OCI-LY3 (cell line): ENCODE measurements around the gene MOB3B.

Source experiments
- H2AFZ ChIP-seq: fragments of 200-600, 300-600 bp; shearing (Covaris generic); 2 replicates; pipeline ENCODE4 v1.6.0; 2014; ENCODE audit warnings: antibody characterized with exemption, low read depth, low read length
- H3K27ac ChIP-seq: fragments of 200-600, 300-600 bp; sonication (generic); 2 replicates; pipeline ENCODE4 v1.5.1; 2014; ENCODE audit warnings: mild to moderate bottlenecking, low read length, moderate library complexity, mixed read lengths
- H3K27me3 ChIP-seq: fragments of 200-600, 300-600 bp; sonication (generic); 2 replicates; pipeline ENCODE4 v1.6.1; 2014; ENCODE audit warnings: low read depth, low read length, mixed read lengths
- H3K36me3 ChIP-seq: fragments of 200-600, 300-600 bp; sonication (generic); replicated peaks from 2 replicates; pipeline ENCODE3; 2014; ENCODE audit warnings: low read depth, low read length, mixed read lengths
- H3K4me1 ChIP-seq: fragments of 300-600, 200-600 bp; sonication (generic); 2 replicates; pipeline ENCODE4 v1.6.1; 2014; ENCODE audit warnings: low read length, mixed read lengths
- H3K4me2 ChIP-seq: fragments of 200-600, 300-600 bp; sonication (generic); 2 replicates; pipeline ENCODE4 v1.6.1; 2014; ENCODE audit warnings: low read length, mixed read lengths
- H3K4me3 ChIP-seq: fragments of 300-600, 200-600 bp; sonication (generic); 2 replicates; pipeline ENCODE4 v1.5.1; 2014; ENCODE audit warnings: antibody characterized with exemption, mild to moderate bottlenecking, low read length, moderate library complexity
- H3K79me2 ChIP-seq: fragments of 300-600, 200-600 bp; shearing (Covaris generic); 2 replicates; pipeline ENCODE4 v1.6.1; 2014; ENCODE audit warnings: mild to moderate bottlenecking, low read length, mixed read lengths
- H3K9ac ChIP-seq: fragments of 300-600, 200-600 bp; shearing (Covaris generic); 2 replicates; pipeline ENCODE4 v1.6.0; 2014; ENCODE audit warnings: mild to moderate bottlenecking, low read length, moderate library complexity
- H3K9me3 ChIP-seq: fragments of 200-600, 300-600 bp; shearing (Covaris generic); 2 replicates; pipeline ENCODE4 v1.6.1; 2014; ENCODE audit warnings: low read length, mixed read lengths; ENCODE audit not compliant: insufficient read depth
- H4K20me1 ChIP-seq: fragments of 200-600, 300-600 bp; sonication (generic); 2 replicates; pipeline ENCODE4 v1.6.1; 2016; ENCODE audit warnings: low read length, mixed read lengths; ENCODE audit not compliant: insufficient read depth
- EZH2phosphoT487 ChIP-seq: fragments of 200-600 bp; shearing (Covaris generic); IDR thresholded peaks from 2 replicates; pipeline ENCODE4 v1.6.1; 2018; ENCODE audit warnings: antibody characterized with exemption, mixed run types, low read depth
- TF ChIP-seq, protein P1 (sequence below): fragments of 200-600, 300-600 bp; sonication (generic); IDR thresholded peaks from 2 replicates; pipeline ENCODE4 v1.5.1; 2014; ENCODE audit warnings: antibody characterized with exemption, low read length, low read depth

The MOB3B gene

DNA sequence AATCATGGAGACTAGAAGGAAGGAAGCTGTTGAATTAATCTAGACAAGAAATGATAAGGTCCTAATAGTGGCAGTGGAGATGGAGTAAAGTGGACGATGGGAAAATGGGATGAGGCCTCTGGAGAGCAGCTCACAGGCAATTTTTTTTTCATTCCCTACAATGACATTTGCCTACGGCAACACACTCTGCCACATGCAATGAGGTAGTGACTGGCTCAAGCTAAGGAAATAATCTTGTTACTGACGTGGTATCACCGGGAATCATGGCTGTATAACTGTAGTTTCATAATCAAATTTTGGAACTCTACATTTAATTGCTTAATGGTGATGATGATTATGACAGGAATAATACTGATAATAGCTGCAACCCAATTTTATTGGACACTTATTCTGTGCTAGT is 12.1 kb upstream of the MOB3B start:
- TF ChIP-seq, protein P1, sequence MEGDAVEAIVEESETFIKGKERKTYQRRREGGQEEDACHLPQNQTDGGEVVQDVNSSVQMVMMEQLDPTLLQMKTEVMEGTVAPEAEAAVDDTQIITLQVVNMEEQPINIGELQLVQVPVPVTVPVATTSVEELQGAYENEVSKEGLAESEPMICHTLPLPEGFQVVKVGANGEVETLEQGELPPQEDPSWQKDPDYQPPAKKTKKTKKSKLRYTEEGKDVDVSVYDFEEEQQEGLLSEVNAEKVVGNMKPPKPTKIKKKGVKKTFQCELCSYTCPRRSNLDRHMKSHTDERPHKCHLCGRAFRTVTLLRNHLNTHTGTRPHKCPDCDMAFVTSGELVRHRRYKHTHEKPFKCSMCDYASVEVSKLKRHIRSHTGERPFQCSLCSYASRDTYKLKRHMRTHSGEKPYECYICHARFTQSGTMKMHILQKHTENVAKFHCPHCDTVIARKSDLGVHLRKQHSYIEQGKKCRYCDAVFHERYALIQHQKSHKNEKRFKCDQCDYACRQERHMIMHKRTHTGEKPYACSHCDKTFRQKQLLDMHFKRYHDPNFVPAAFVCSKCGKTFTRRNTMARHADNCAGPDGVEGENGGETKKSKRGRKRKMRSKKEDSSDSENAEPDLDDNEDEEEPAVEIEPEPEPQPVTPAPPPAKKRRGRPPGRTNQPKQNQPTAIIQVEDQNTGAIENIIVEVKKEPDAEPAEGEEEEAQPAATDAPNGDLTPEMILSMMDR, result no peak
- TF ChIP-seq EZH2phosphoT487, result no peak

DNA sequence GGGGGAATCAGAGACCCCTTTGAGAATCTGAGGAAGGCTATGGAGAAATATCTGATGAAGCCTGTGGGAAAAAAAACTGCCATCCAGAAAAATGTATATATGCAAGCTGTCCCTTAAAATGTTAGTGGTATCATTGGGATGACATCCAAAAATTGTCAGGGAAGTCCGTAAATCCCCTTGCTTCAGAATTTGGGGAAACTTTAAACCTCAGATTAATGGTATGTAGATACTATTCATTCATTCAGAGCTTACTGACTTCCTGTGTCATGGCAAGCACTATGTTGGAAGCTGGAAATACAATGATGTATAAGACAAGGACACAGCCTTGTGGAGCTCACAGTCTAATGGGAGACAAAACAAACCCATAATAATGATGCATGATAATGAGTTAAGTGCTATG is 10.9 kb upstream of the MOB3B start:
- Histone ChIP-seq H4K20me1 (no peaks in the 10 kb centered on the region), H3K27ac (no peak overlapping the region), H3K9ac (no peak overlapping the region), H3K4me1 (no peaks in the 10 kb centered on the region), H3K4me3 (no peak overlapping the region), H2AFZ (no peak overlapping the region), H3K9me3 (no peaks in the 10 kb centered on the region), H3K79me2 (no peaks in the 10 kb centered on the region), H3K27me3 (no peaks in the 10 kb centered on the region), H3K36me3 (peaks cover 10% of the 10 kb centered on the region), H3K4me2 (no peak overlapping the region)
- TF ChIP-seq EZH2phosphoT487, result no peak
- TF ChIP-seq, protein P1, result no peak

More for the DNA sequence above, 12.1 kb upstream of the MOB3B start:
- H2AFZ ChIP-seq, result no peak overlapping the region
- no peaks in the 10 kb centered on the region for H3K4me1 ChIP-seq
- no peaks in the 10 kb centered on the region for H3K27me3 ChIP-seq
- no peaks in the 10 kb centered on the region for H3K79me2 ChIP-seq
- peaks cover 11% of the 10 kb centered on the region for H3K36me3 ChIP-seq
- H3K9me3 ChIP-seq, result no peaks in the 10 kb centered on the region
- H3K4me3 ChIP-seq, result no peak overlapping the region
- H4K20me1 ChIP-seq, result no peaks in the 10 kb centered on the region
- H3K27ac ChIP-seq, result no peak overlapping the region
- H3K9ac ChIP-seq, result no peak overlapping the region
- H3K4me2 ChIP-seq, result no peak overlapping the region

DNA sequence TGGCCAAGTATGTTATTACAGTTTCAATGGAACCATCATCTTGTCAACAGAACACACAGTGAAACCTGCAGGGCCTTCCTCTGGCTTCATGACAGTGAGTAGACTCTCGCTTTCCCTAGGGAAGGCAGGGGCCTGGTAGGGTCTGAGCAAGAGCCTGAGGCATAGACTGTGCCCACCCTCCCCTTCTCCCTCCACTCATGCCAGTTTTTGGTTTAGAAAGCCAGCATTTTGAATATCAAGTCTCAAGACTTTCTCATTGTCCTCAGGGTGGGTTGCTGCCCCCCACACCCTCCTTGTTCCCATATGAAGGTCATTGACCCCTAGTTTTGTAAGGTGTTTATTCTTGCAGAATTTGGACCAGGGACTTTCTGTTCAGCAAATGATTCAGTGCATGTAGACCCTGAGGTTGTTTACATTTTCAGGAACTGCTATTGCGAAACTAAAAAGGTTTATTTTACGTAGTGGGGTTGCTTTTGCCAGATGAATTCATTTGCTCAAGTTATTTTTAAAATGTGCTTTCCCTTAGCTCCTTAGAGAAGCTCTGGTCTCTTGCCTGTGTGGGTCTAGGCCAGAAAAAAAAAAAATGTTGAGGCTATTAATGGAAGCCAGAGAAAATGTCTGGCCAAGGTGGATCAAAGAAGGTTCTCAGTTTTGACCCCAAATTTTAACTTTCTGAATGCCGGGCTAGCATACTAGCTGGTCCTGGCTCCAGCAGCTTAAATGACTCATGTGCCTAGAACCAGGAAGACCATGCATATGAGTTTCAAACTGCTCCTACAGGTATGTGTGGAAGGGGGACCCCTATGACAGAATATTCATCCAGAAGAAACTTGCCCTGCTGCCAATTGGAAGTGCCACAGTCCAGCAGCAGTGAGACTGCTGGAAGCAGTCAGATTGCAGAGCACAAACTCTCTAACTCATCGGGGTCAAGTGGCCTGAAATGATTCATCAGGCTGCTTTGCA is 10.1 kb upstream of the MOB3B start:
- H3K79me2 ChIP-seq, result no peaks in the 10 kb centered on the region
- no peak overlapping the region for H3K27ac ChIP-seq

DNA sequence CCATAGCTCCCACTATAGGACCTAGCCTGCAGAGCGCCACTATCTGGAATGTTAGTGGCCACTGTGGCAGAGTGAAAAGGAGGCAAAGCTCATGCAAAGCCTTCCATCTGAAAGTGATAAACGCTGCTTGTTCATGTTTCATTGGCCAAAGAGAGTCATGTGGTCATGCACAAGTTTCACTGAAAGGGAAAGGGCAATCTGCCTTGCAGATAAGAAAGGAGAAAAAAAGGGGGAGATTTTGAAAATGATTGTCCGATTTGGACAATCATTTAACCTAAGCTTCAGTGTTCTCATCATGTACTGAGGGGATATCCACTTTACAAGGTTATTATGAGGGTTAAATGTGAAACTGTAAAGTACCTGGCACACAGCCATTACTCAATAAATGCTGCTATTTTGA is 9.0 kb upstream of the MOB3B start:
- no peak overlapping the region for H3K4me3 ChIP-seq
- H3K27ac ChIP-seq, result no peak overlapping the region
- H3K4me2 ChIP-seq, result no peak overlapping the region
- H3K79me2 ChIP-seq, result no peaks in the 10 kb centered on the region
- peaks cover 3% of the 10 kb centered on the region for H3K36me3 ChIP-seq
- no peaks in the 10 kb centered on the region for H4K20me1 ChIP-seq
- no peak overlapping the region for H2AFZ ChIP-seq
- no peak overlapping the region for H3K9ac ChIP-seq
- peaks cover 7% of the 10 kb centered on the region for H3K4me1 ChIP-seq
- TF ChIP-seq, protein P1, result no peak
- no peak for TF ChIP-seq EZH2phosphoT487
- no peaks in the 10 kb centered on the region for H3K9me3 ChIP-seq
- H3K27me3 ChIP-seq, result no peaks in the 10 kb centered on the region

More for the DNA sequence above, 10.1 kb upstream of the MOB3B start:
- Histone ChIP-seq H3K36me3 (peaks cover 6% of the 10 kb centered on the region), H2AFZ (no peak overlapping the region), H4K20me1 (no peaks in the 10 kb centered on the region), H3K4me1 (no peaks in the 10 kb centered on the region), H3K4me3 (no peak overlapping the region), H3K9me3 (no peaks in the 10 kb centered on the region), H3K9ac (no peak overlapping the region), H3K27me3 (no peaks in the 10 kb centered on the region), H3K4me2 (no peak overlapping the region)
- TF ChIP-seq EZH2phosphoT487, result no peak
- TF ChIP-seq, protein P1, result no peak
